Heart left ventricle (tissue), 16 donors: Measurements from ENCODE around the gene C4BPA. TPM values are rescaled to one million over a fixed set of nuclear protein-coding genes. Genes with fewer than 3 reads are reported as not detected.

ENCODE experiments used
- ATAC-seq, 4 donors: fragments of 200-7000 bp; cut with Tn5 transposase; one replicate each; pipeline ENCODE4 v1.9.1; 2020 to 2022; ENCODE audit warnings: moderate library complexity in 4 of 4, mild to moderate bottlenecking in 3 of 4, moderate number of reproducible peaks in 1 of 4
- DNase-seq, 5 donors: peaks; one replicate each; pipeline ENCODE4 v3.0.0-alpha.2; 2020
- H3K27ac ChIP-seq, 12 donors: fragments of 200-600 bp; sonication (generic) in 4 of 12; one replicate each; pipeline versions ENCODE4 v1.5.0 to v1.8.0; 2016 to 2022; ENCODE audit warnings: mild to moderate bottlenecking in 2 of 12
- H3K27me3 ChIP-seq, 9 donors: fragments of 200-600 bp; sonication (generic) in 2 of 9; one replicate each; pipeline versions ENCODE4 v1.5.1 to v1.8.0; 2016 to 2022; ENCODE audit warnings: mild to moderate bottlenecking in 3 of 9
- H3K36me3 ChIP-seq, 9 donors: fragments of 200-600 bp; sonication (generic) in 2 of 9; one replicate each; pipeline versions ENCODE4 v1.5.0 to v1.8.0; 2018 to 2022; ENCODE audit warnings: mild to moderate bottlenecking in 2 of 9
- H3K4me1 ChIP-seq, 12 donors: fragments of 200-600 bp; sonication (generic) in 4 of 12; one replicate each; pipeline versions ENCODE4 v1.5.0 to v1.8.0; 2016 to 2022; ENCODE audit warnings: mild to moderate bottlenecking in 3 of 12
- H3K4me3 ChIP-seq, 12 donors: fragments of 200-600 bp; sonication (generic) in 4 of 12; one replicate each; pipeline versions ENCODE4 v1.5.0 to v1.8.0; 2017 to 2022; ENCODE audit warnings: mild to moderate bottlenecking in 9 of 12, moderate library complexity in 4 of 12
- H3K9me3 ChIP-seq, 12 donors: fragments of 200-600 bp; sonication (generic) in 4 of 12; one replicate each; pipeline versions ENCODE4 v1.5.0 to v1.8.0; 2016 to 2022; ENCODE audit warnings: mild to moderate bottlenecking in 1 of 12
- CTCF ChIP-seq, 12 donors: fragments of 200-600 bp; sonication (generic) in 4 of 12; IDR thresholded peaks; one replicate each; pipeline versions ENCODE4 v1.5.0 to v1.8.0; 2018 to 2022; ENCODE audit warnings: antibody characterized with exemption in 12 of 12, mild to moderate bottlenecking in 5 of 12
- POLR2A ChIP-seq, 2 donors: fragments of 450-650 bp; IDR thresholded peaks; one replicate each; pipeline ENCODE4 v1.6.1; 2017; ENCODE audit warnings: antibody characterized with exemption in 2 of 2, mild to moderate bottlenecking in 2 of 2, moderate library complexity in 2 of 2
- WGBS, 4 donors: extraction: QIAGEN DNeasy Blood & Tissue Kit in 2 of 4; methylation state at CpG; one replicate each; pipeline versions ENCODE4 v1.1.5 to v1.1.7; 2013 to 2018; 5-methylcytosine and 5-hydroxymethylcytosine counted together
- intact Hi-C, 10 donors: fragments of 100-400 bp; cut with DNase I; formaldehyde crosslinking; loops; one replicate each; pipeline versions ENCODE4 v1.11.1 to v1.14.2; 2022
- polyA plus RNA-seq, 2 donors: library from polyadenylated mRNA; stranded (reverse); fragments of 200-250 nt; gene quantifications; one replicate each; pipeline ENCODE4 v1.2.3, GENCODE V29; 2013
- total RNA-seq, 9 donors: library from RNA; depleted of rRNA in 2 of 9; stranded (reverse); fragments of >200 nt in 2 of 9; fragmentation: NEBNext Ultra II Directional in 3 of 9; extraction: Animal tissue kit (Norgen Biotek cat#: 25700) in 3 of 9; gene quantifications; one replicate each; pipeline versions ENCODE4 v1.1.0 to v1.2.4, GENCODE V29; 2016 to 2023
- donor health status: ischemic (EF 13 %, LVEDD 7.1; RV severe dilation, severe dysfunction).
- donor health status: healthy with polysubstance abuse.
- donor health status: DM: no; HTN: yes; CAD: no.
- donor health status: DM: no; HTN: no; CAD: no.
- donor health status: ischemic (EF 25% LVEDD 6.9; RV normal size, moderate dysfunction).
- donor health status: ischemic (EF 25% LVEDD 5.7; RV mildly dilated, moderate dysfunction).
- donor health status: healthy.
- donor health status: DM: yes; HTN: yes; CAD: no.
- donor health status: ischemic (EF 35%, LVEDD 5.7; RV mildly dilated, moderate dysfunction).
- donor health status: nonischemic (EF 11% LVEDD 7.7; RV severe dilation, severe dysfunction).
- donor health status: DM: yes; HTN: yes; CAD: no.
- donor health status: PGD.
- donor health status: ischemic (EF 29% LVEDD 5.4; RV normal size, mild dysfunction).
- donor health status: nonischemic (EF 23%, LVEDD 6.1; RV moderate dilation, normal function).

The C4BPA gene
- total and polyA plus RNA-seq, 11 donors, result 0.03 TPM; not detected in 10

- peaks cover 0 to 5% (median 0%) of the 10 kb centered on the region in 12 donors for H3K9me3 ChIP-seq
- DNase-seq (no peak), ATAC-seq (no peak)
- no peak overlapping the region for H3K27ac ChIP-seq
- no peak overlapping the region for H3K4me3 ChIP-seq
- intact Hi-C loops, result no loop called here
- H3K27me3 ChIP-seq, result no peaks in the 10 kb centered on the region
- peaks cover 0 to 15% (median 0%) of the 10 kb centered on the region in 12 donors for H3K4me1 ChIP-seq
- WGBS, 4 donors, result 83 to 96% (median 89%) methylated on average over 1 of the region's 1 CpG
- no peaks in the 10 kb centered on the region for H3K36me3 ChIP-seq
- TF ChIP-seq POLR2A (IDR thresholded peaks at IDR 0.05), result no peak
- TF ChIP-seq CTCF (IDR thresholded peaks at IDR 0.05), result no peak
These were observed 90.2 kb downstream of the C4BPA start for GRCh38 chr1:207194197-207194596.

Other genes with a start within 250 kb of the C4BPA start
- not detected for gene IL20, start 238.6 kb upstream of the C4BPA start, total RNA-seq
- gene IL20, start 238.6 kb upstream of the C4BPA start, polyA plus RNA-seq, result not detected
- gene IL24, start 206.8 kb upstream of the C4BPA start, total RNA-seq, result not detected
- 1 to 10 TPM in 1 of 2 donors, not detected in 1; 1.6 TPM for gene IL24, start 206.8 kb upstream of the C4BPA start, polyA plus RNA-seq
- gene FCMR, start 182.3 kb upstream of the C4BPA start, total RNA-seq, result 10 to 100 TPM in 1 of 9 donors, 1 to 10 TPM in 8; 1.3 to 16.3 (median 3.2) TPM
- gene FCMR, start 182.3 kb upstream of the C4BPA start, polyA plus RNA-seq, result 1 to 10 TPM in 1 of 2 donors, under 1 TPM in 1; 0.99 to 4.0 TPM
- under 1 TPM in 2 of 9 donors, not detected in 7; 0.42 to 0.49 TPM for gene PIGR, start 157.8 kb upstream of the C4BPA start, total RNA-seq
- gene PIGR, start 157.8 kb upstream of the C4BPA start, polyA plus RNA-seq, result under 1 TPM; 0.04 to 0.64 TPM
- gene FCAMR, start 133.8 kb upstream of the C4BPA start, total RNA-seq, result not detected
- not detected for gene FCAMR, start 133.8 kb upstream of the C4BPA start, polyA plus RNA-seq
- 1 to 10 TPM in 3 of 9 donors, under 1 TPM in 6; 0.42 to 3.3 (median 0.85) TPM for gene C1orf116, start 71.5 kb upstream of the C4BPA start, total RNA-seq
- gene C1orf116, start 71.5 kb upstream of the C4BPA start, polyA plus RNA-seq, result under 1 TPM; 0.08 to 0.28 TPM
- 1 to 10 TPM; 3.9 to 7.4 (median 6.1) TPM for gene YOD1, start 53.0 kb upstream of the C4BPA start, total RNA-seq
- 1 to 10 TPM; 1.9 to 4.5 TPM for gene YOD1, start 53.0 kb upstream of the C4BPA start, polyA plus RNA-seq
- gene PFKFB2, start 51.0 kb upstream of the C4BPA start, total RNA-seq, result 100 to 1,000 TPM in 3 of 9 donors, 10 to 100 TPM in 6; 34.2 to 130 (median 64.0) TPM
- 10 to 100 TPM; 16.0 to 45.7 TPM for gene PFKFB2, start 51.0 kb upstream of the C4BPA start, polyA plus RNA-seq
- gene C4BPB, start 15.4 kb upstream of the C4BPA start, total RNA-seq, result 1 to 10 TPM in 2 of 9 donors, under 1 TPM in 1, not detected in 6; 0.20 to 3.3 (median 1.3) TPM
- gene C4BPB, start 15.4 kb upstream of the C4BPA start, polyA plus RNA-seq, result not detected
- gene CD55, start 217.4 kb downstream of the C4BPA start, total RNA-seq, result 100 to 1,000 TPM in 4 of 9 donors, 10 to 100 TPM in 5; 68.8 to 149 (median 91.2) TPM
- gene CD55, start 217.4 kb downstream of the C4BPA start, polyA plus RNA-seq, result 100 to 1,000 TPM in 1 of 2 donors, 10 to 100 TPM in 1; 28.6 to 130 TPM